22Rv1 (cell line): ENCODE results near the gene OTOP2.

Source experiments
- H3K27ac ChIP-seq: fragments of 450-650 bp; 2 replicates; pipeline ENCODE4 v1.5.1; 2017
- CTCF ChIP-seq: fragments of 450-650 bp; IDR thresholded peaks from 2 replicates; pipeline ENCODE4 v1.5.1; 2017; ENCODE audit warnings: mild to moderate bottlenecking
- ZFX ChIP-seq: fragments of 450-650 bp; IDR thresholded peaks from 2 replicates; pipeline ENCODE4 v1.6.1; 2017; ENCODE audit warnings: antibody characterized with exemption, borderline replicate concordance

The OTOP2 gene

GRCh38 chr17:74922694-74923537 lies 1.2 kb upstream of the OTOP2 start, which contains the start of gene USH1G:
TSS of gene USH1G (minus strand) at chr17:74923255. CDS start at chr17:74923073, 182 bp downstream.
- H3K27ac ChIP-seq, result no peak within 1 kb of the TSS
- TF ChIP-seq CTCF (no peak), ZFX (no peak)

- peak; percentile 96 for TF ChIP-seq CTCF
- TF ChIP-seq ZFX, result no peak
These were observed 379 bp upstream of the OTOP2 start for GRCh38 chr17:74923538-74924249.

GRCh38 chr17:74925242-74925641 lies 1.2 kb downstream of the OTOP2 start:
- no peak overlapping the region for H3K27ac ChIP-seq
- TF ChIP-seq CTCF, result no peak
- TF ChIP-seq ZFX, result no peak

More at GRCh38 chr17:74923538-74924249, 379 bp upstream of the OTOP2 start:
- H3K27ac ChIP-seq, result no peak overlapping the region

GRCh38 chr17:74928786-74929185 lies 4.7 kb downstream of the OTOP2 start:
- H3K27ac ChIP-seq, result no peak overlapping the region
- TF ChIP-seq ZFX, result no peak
- no peak for TF ChIP-seq CTCF

- H3K27ac ChIP-seq, result no peak overlapping the region
- TF ChIP-seq ZFX (no peak), CTCF (no peak)
These were observed 6.5 kb downstream of the OTOP2 start for GRCh38 chr17:74930535-74931036.

GRCh38 chr17:74935048-74935447 lies 11.0 kb downstream of the OTOP2 start:
- TF ChIP-seq CTCF, result no peak
- TF ChIP-seq ZFX, result no peak
- H3K27ac ChIP-seq, result no peak overlapping the region
